Measurements from ENCODE around the gene RTN1.

The RTN1 gene

GRCh38 chr14:59627011-59627520 lies 243.5 kb downstream of the RTN1 start:
- peak; percentile 11 for DNase-seq

DNA sequence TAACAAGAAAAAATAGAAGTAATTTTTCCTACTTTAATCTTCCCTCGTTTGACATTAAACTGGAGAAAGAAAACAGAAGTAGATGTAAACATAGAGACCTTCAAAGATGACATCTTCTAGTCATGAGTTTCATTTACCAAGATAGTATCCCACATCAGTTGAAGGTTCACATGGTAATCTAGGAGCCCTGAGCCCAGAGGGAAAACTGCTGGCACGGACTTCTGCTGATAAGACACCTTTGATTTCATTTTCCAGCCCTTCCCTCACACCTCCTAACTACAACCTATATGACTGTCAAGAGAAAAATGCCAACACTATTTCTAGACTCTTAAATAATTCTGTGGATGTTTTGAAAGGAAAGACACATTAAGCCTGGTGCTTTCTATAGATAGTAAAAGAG lies 247.9 kb downstream of the RTN1 start:
- no peak for DNase-seq

DNA sequence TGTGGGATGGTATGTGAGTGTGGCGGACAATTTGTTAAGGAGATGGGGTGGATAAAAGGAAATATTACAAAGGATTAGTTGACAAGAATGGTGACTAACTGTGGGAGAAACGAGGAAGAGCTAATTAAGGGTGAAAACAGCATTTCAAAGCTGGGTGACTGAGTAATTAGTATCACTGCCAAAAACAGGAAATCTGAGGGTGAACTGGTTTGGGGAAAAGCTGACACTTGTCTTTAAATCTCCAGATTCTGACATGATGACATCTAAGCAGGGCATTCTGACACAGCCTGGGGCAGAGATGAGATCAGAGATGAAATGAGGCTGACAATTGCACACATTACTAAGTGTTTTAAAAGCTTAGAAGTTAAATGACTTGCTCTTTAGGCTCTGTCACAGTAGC lies 251.5 kb downstream of the RTN1 start:
- no peak for DNase-seq

GRCh38 chr14:59601056-59601455 lies 269.5 kb downstream of the RTN1 start:
- DNase-seq, result no peak

- DNase-seq, result no peak
Measured at GRCh38 chr14:59600211-59600945, 270.2 kb downstream of the RTN1 start.

DNA sequence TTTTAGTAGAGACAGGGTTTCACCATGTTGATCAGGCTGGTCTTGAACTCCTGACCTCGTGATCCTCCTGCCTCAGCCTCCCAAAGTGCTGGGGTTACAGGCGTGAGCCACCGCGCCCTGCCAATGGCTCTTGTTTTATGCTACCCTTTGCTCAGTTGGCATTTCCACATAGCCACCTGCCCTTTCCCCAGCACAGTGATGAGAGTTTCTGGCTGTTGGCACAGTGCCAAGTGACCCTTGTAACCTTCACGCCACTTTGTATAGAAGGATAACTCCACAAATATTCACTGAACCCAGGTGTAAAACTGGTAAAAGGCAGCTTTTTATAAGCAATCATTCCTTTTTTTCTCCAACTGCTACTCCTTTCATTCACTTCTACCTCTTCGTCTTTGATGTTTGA lies 275.5 kb downstream of the RTN1 start:
- no peak for DNase-seq

GRCh38 chr14:59591641-59592370 lies 278.8 kb downstream of the RTN1 start:
- no peak for DNase-seq

DNA sequence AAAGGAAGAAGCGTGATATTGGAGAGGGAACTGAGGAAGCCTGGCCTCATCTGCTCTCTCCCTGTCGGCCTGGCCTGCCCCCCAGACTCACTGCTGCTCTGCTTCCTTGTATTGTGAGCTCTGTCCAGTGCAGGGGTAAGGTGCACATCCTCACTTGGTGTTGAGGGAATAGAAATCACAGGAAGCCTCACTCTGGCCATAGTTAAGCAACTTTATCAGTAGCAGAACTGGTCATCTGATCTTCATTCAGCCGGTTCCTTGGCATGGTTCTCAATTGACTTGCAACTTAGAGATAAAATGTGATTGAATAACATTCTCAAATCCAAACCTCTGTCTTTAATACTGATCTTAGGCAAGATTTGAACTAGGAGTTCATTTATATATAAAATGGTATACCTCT lies 282.5 kb downstream of the RTN1 start:
- DNase-seq, result no peak

DNA sequence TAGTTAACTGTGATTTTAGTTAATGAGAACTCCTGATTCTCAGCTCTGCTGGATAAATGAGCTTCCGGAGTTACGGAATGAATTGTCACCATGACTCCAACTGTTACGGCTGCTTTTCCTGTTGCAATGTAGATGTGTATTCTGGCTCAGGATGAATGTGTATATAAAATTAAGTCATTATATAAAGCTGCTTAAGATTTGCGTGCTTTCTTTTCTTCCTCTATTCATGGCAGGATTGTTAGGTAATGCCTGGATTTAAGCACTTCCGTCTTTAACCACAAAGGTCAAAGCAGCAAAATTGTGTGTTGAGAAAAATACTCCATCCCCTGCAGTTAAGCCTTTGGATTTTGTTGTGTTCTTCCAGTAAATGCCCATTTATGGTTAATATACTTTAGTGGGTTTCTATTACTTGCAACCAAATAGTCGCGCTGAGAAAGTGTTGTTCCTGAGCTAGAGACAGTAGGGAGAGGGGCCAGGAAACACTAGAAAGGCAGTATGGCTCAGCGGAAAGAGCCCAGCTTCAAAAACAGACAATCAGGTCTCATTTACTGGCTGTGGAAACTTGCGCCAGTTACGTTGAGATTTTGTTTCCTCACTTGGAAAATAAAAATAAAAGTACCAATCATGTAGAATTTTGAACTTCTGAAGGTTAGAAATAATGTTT lies 284.6 kb downstream of the RTN1 start:
- DNase-seq, result no peak

DNA sequence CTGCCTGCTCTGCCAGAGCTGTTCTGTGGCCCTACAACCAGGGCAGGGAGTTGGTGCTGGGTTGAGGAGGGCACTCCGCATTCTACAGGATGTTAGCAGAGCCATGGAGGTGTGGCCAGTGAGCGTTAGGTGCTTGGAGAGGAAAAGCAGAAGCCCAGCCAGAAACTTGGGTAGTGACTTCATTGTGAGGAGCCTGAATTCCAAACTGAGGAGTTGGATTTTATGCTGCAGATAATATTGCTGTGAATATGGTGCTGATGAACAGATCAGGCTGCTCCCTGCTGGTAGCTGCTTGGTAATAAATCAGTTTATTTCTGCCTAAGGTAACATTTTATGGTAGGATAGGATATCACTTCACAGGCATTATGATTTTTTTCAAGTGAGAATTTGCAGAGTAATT lies 286.8 kb downstream of the RTN1 start:
- DNase-seq, result peak; percentile 65

DNA sequence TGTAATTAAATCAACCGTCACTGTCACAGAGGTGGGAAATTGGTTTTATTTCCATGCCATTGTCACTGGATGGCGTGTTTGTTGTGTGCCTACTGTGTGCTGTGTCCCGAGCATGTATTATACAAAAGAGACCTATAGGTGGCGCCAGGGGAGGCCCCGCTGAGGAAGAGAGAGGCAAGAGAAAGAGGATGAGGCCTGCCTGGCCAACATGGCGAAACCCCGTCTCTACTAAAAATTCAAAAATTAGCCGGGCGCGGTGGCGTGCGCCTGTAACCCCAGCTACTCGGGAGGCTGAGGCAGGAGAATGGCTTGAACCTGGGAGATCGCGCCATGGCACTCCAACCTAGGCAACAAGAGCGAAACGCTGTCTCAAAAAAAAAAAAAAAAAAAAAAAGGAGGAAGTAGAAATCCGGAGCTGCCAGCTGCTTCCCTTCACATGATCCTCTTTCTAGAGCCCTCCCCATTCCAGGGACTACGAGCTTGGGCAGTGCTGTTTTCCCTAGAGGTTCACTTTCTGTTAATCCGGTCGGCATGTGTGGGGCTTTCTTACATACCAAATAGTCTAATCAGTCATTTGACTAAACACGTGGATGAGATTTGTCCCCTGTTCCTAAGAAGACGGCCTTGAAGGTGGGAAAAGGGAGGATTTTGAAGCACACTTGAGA lies 287.6 kb downstream of the RTN1 start:
- no peak for DNase-seq

GRCh38 chr14:59582161-59582560 lies 288.4 kb downstream of the RTN1 start:
- DNase-seq, result peak; percentile 72

DNA sequence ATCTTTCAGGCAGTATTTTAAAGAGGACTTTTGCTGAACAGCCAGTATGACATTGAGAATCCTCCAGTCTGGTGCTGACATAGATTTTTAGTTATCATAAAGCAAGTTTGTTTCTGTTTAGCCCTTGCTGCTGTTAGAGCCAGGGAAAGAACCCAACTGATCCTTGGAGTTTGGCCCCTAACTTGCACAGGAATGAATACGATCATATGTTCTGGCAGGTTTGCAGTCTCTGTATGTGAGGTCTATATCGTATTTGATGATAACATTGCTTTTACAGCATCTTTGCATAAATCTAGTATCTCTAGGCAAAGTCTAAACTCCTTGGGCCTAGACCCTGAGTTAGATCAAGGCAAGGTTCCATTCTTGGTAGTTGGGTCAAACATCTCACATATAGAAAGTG lies 289.7 kb downstream of the RTN1 start:
- DNase-seq, result no peak

- DNase-seq, result no peak
Measured at GRCh38 chr14:59576332-59577294, 294.0 kb downstream of the RTN1 start, which contains the start of gene CCDC175. Gene CCDC175 (minus strand): TSS chr14:59576812. CDS start chr14:59576775, 37 bp downstream.

GRCh38 chr14:59570122-59570521 lies 300.5 kb downstream of the RTN1 start:
- peak; percentile 68 for DNase-seq

- DNase-seq, result no peak
Measured at GRCh38 chr14:59566725-59567124, 303.9 kb downstream of the RTN1 start.

DNA sequence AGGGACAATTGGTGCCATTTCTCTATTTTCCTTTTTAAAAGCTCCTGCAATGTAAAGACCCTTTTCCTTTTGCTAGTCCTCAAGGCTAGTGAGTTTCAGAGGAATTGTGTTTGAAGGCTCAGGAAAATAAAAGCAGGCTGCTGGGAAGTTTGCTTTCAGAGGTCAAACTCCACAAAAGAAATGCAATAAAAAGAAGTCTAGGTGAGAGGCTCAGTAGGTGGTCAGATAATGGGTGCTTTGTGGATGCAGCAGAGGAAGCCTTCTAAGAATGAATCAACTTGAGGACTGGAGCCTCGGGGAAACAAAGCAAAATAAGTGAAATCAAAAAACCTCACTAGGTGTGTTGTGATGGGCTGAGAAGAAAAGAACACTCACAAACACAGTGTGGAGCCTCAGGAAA lies 304.3 kb downstream of the RTN1 start:
- no peak for DNase-seq

- DNase-seq, result no peak
Measured at GRCh38 chr14:59565087-59565486, 305.5 kb downstream of the RTN1 start.

DNA sequence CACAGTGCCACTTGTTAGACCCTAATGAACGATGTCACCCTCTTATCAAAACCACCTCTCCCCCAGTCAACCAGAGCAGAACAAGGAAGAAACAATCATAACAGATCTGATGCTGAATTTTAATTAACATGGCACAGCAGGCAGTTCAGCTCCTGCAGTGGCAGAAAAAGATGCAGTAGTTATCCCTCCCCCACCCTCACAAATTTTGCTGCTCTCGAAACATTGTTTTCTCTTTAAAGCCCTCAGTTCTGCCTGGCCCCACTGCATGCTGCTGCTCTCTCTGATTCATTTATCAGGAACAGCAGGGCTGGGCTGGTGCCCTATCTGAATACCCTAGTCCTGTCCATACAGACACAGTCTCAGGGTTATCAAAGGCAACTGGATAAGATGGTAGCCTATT lies 306.2 kb downstream of the RTN1 start:
- DNase-seq, result no peak

GRCh38 chr14:59547310-59547709 lies 323.3 kb downstream of the RTN1 start:
- no peak for DNase-seq

All from NCI-H1694 (cell line).